Activated CD4-positive, alpha-beta T cell treated with anti-CD3 and anti-CD28 coated beads for 36 hours (primary cell): Measurements from ENCODE around the gene POU3F1. TPM values are rescaled to one million over a fixed set of nuclear protein-coding genes. Genes with fewer than 3 reads are reported as not detected.

Experiments used
- ATAC-seq: fragments of 200-7000 bp; cut with Tn5 transposase; one replicate; pipeline ENCODE4 v1.10.0; 2021; ENCODE audit warnings: mild to moderate bottlenecking, moderate library complexity
- CTCF ChIA-PET: fragments of 350-600 bp; sonication (Branson Sonifier 250); formaldehyde crosslinking; loops from one replicate; lab custom pipeline; 2021; ENCODE audit warnings: antibody characterized with exemption; lab: Charles Lee
- POLR2A ChIA-PET: fragments of 350-600 bp; sonication (Branson Sonifier 250); formaldehyde crosslinking; loops from one replicate; lab custom pipeline; 2021; ENCODE audit warnings: antibody characterized with exemption, inconsistent platforms; lab: Charles Lee
- DNase-seq: peaks from one replicate; pipeline ENCODE4 v3.0.0-alpha.2; 2020
- H3K27ac Mint-ChIP-seq: one replicate; pipeline ENCODE4 v1.8.0; 2021; ENCODE audit warnings: mixed read lengths
- H3K27me3 Mint-ChIP-seq: one replicate; pipeline ENCODE4 v1.8.0; 2021; ENCODE audit warnings: mixed read lengths
- H3K36me3 Mint-ChIP-seq: one replicate; pipeline ENCODE4 v1.8.0; 2021; ENCODE audit warnings: low read depth, mixed read lengths
- H3K4me1 Mint-ChIP-seq: one replicate; pipeline ENCODE4 v1.8.0; 2021; ENCODE audit warnings: mixed read lengths
- H3K4me3 Mint-ChIP-seq: one replicate; pipeline ENCODE4 v1.8.0; 2021; ENCODE audit warnings: mild to moderate bottlenecking, moderate library complexity, mixed read lengths
- H3K9me3 Mint-ChIP-seq: one replicate; pipeline ENCODE4 v1.8.0; 2021; ENCODE audit warnings: low read depth, mixed read lengths
- intact Hi-C, 2 experiments: fragments of 100-400 bp; cut with DNase I in 1 of 2; cut with micrococcal nuclease in 1 of 2; formaldehyde crosslinking; loops; one replicate each; pipeline versions ENCODE4 v1.14.2 to v1.15.1; 2022 to 2024; cut with DNase I, micrococcal nuclease
- total RNA-seq, 2 experiments: library from RNA; stranded (reverse); gene quantifications; one replicate each; pipeline ENCODE4 v1.2.3, GENCODE V29; 2021

POU3F1 gene
- total RNA-seq, 2 experiments from 2014 or later: 0.11 to 0.26 TPM

- no peaks in the 10 kb centered on the region for H3K27me3 Mint-ChIP-seq
- peak overlapping the region; percentile 27 for H3K4me3 Mint-ChIP-seq
- no peaks in the 10 kb centered on the region for H3K9me3 Mint-ChIP-seq
- DNase-seq: peak; percentile 38
- ChIA-PET CTCF (interaction anchor here (0.5 to 2.9 kb wide), 25 partner anchors 9 to 1178 kb away, joined by 3 to 27 read pairs (median 4); partner anchors contain the start of genes MTF1 and UTP11), POLR2A (interaction anchor here (0.6 to 2.6 kb wide), 14 partner anchors 8 to 999 kb away, joined by 3 to 27 read pairs (median 4); partner anchors contain the start of genes NDUFS5, POU3F1, RRAGC and UTP11)
- peaks cover 61% of the 10 kb centered on the region for H3K4me1 Mint-ChIP-seq
- intact Hi-C loops: loop anchor here (1.0 to 5.0 kb wide), 15 partner anchors 15 to 1665 kb away; partner anchors contain the start of genes AKIRIN1 (in 1 of the 2), HPCAL4 (in 1 of the 2), RRAGC (in 1 of the 2) and SF3A3 (in 1 of the 2)
- peak overlapping the region; percentile 91 for H3K27ac Mint-ChIP-seq
- H3K36me3 Mint-ChIP-seq: peaks cover 32% of the 10 kb centered on the region
- no peak for ATAC-seq
Measured at GRCh38 chr1:38027201-38028104, 19.1 kb downstream of the POU3F1 start.

GRCh38 chr1:38026592-38027200, 19.9 kb downstream of the POU3F1 start:
- peak; percentile 80 for DNase-seq
- intact Hi-C loops: loop anchor here (1.0 to 5.0 kb wide), 10 partner anchors 46 to 1666 kb away; partner anchors contain the start of gene HPCAL4 (in 1 of the 2)
- H3K27me3 Mint-ChIP-seq: no peaks in the 10 kb centered on the region
- H3K4me1 Mint-ChIP-seq: peaks cover 58% of the 10 kb centered on the region
- ChIA-PET CTCF (interaction anchor here (0.5 to 2.9 kb wide), 15 partner anchors 8 to 1177 kb away, joined by 3 to 27 read pairs (median 4); partner anchors contain the start of gene MTF1), POLR2A (interaction anchor here (0.6 to 2.6 kb wide), 2 partner anchors 14 to 507 kb away, joined by 3 to 27 read pairs; partner anchors contain the start of gene UTP11)
- peak overlapping the region; percentile 91 for H3K27ac Mint-ChIP-seq
- no peak overlapping the region for H3K4me3 Mint-ChIP-seq
- no peak for ATAC-seq
- peaks cover 39% of the 10 kb centered on the region for H3K36me3 Mint-ChIP-seq
- H3K9me3 Mint-ChIP-seq: no peaks in the 10 kb centered on the region

- intact Hi-C loops: loop anchor here (1.0 to 5.0 kb wide), 9 partner anchors 47 to 1667 kb away; partner anchors contain the start of gene HPCAL4 (in 1 of the 2)
- CTCF ChIA-PET: interaction anchor here (0.8 to 1.5 kb wide), 5 partner anchors 9 to 816 kb away, joined by 3 to 7 read pairs (median 5); no protein-coding TSS in a partner anchor
- Mint-ChIP-seq H3K27me3 (no peaks in the 10 kb centered on the region), H3K36me3 (peaks cover 40% of the 10 kb centered on the region), H3K4me3 (no peak overlapping the region), H3K4me1 (peaks cover 48% of the 10 kb centered on the region), H3K27ac (no peak overlapping the region), H3K9me3 (no peaks in the 10 kb centered on the region)
- POLR2A ChIA-PET: no interaction called here
- ATAC-seq (no peak), DNase-seq (no peak)
Measured at GRCh38 chr1:38025664-38026063, 20.9 kb downstream of the POU3F1 start.

GRCh38 chr1:38025233-38025632, 21.4 kb downstream of the POU3F1 start:
- ATAC-seq: no peak

GRCh38 chr1:38022810-38023209, 23.8 kb downstream of the POU3F1 start:
- H3K4me1 Mint-ChIP-seq: peaks cover 19% of the 10 kb centered on the region
- no peaks in the 10 kb centered on the region for H3K9me3 Mint-ChIP-seq
- ChIA-PET POLR2A (no interaction called here), CTCF (interaction anchor here (0.5 to 1.5 kb wide), 7 partner anchors 12 to 563 kb away, joined by 3 to 6 read pairs (median 3); no protein-coding TSS in a partner anchor)
- peaks cover 55% of the 10 kb centered on the region for H3K36me3 Mint-ChIP-seq
- ATAC-seq (no peak), DNase-seq (no peak)
- H3K27ac Mint-ChIP-seq: no peak overlapping the region
- H3K27me3 Mint-ChIP-seq: no peaks in the 10 kb centered on the region
- no peak overlapping the region for H3K4me3 Mint-ChIP-seq
- intact Hi-C loops: no loop called here

More at GRCh38 chr1:38025233-38025632, 21.4 kb downstream of the POU3F1 start:
- intact Hi-C loops: loop anchor here (5.0 kb wide), 6 partner anchors 47 to 1667 kb away; partner anchors contain the start of gene HPCAL4 (in 1 of the 2)
- Mint-ChIP-seq H3K4me3 (no peak overlapping the region), H3K27ac (no peak overlapping the region), H3K36me3 (peaks cover 44% of the 10 kb centered on the region), H3K27me3 (no peaks in the 10 kb centered on the region), H3K4me1 (peaks cover 43% of the 10 kb centered on the region), H3K9me3 (no peaks in the 10 kb centered on the region)
- DNase-seq: no peak
- ChIA-PET POLR2A (interaction anchor here (1.0 kb wide), 1 partner anchor 46 kb away, joined by 3 read pairs; no protein-coding TSS in a partner anchor), CTCF (interaction anchor here (0.8 to 1.5 kb wide), 7 partner anchors 12 to 816 kb away, joined by 3 to 7 read pairs (median 3); partner anchors contain the start of genes SF3A3 and UTP11)

GRCh38 chr1:38021969-38022368, 24.6 kb downstream of the POU3F1 start:
- ChIA-PET POLR2A (interaction anchor here (0.6 kb wide), 1 partner anchor 1862 kb away, joined by 6 read pairs; no protein-coding TSS in a partner anchor), CTCF (interaction anchor here (0.6 to 1.5 kb wide), 5 partner anchors 9 to 488 kb away, joined by 3 to 4 read pairs (median 3); no protein-coding TSS in a partner anchor)
- Mint-ChIP-seq H3K4me1 (peaks cover 11% of the 10 kb centered on the region), H3K9me3 (no peaks in the 10 kb centered on the region), H3K27ac (no peak overlapping the region), H3K4me3 (no peak overlapping the region), H3K27me3 (no peaks in the 10 kb centered on the region), H3K36me3 (peaks cover 57% of the 10 kb centered on the region)
- intact Hi-C loops: no loop called here
- ATAC-seq: no peak
- DNase-seq: no peak

GRCh38 chr1:38020396-38020795, 26.2 kb downstream of the POU3F1 start:
- intact Hi-C loops: no loop called here

GRCh38 chr1:38018864-38019343, 27.7 kb downstream of the POU3F1 start:
- Mint-ChIP-seq H3K4me1 (peaks cover 11% of the 10 kb centered on the region), H3K27ac (no peak overlapping the region), H3K9me3 (no peaks in the 10 kb centered on the region), H3K4me3 (no peak overlapping the region), H3K27me3 (no peaks in the 10 kb centered on the region), H3K36me3 (peaks cover 50% of the 10 kb centered on the region)
- POLR2A ChIA-PET: interaction anchor here (1.3 kb wide), 1 partner anchor 9 kb away, joined by 6 read pairs; no protein-coding TSS in a partner anchor
- ATAC-seq: peak; percentile 64
- intact Hi-C loops: loop anchor here (1.0 to 2.0 kb wide), 2 partner anchors 29 to 128 kb away; partner anchors contain the start of gene SF3A3 (in 2 of the 2)
- CTCF ChIA-PET: interaction anchor here (0.7 to 1.7 kb wide), 5 partner anchors 8 to 760 kb away, joined by 3 to 7 read pairs (median 3); no protein-coding TSS in a partner anchor
- no peak for DNase-seq

More at GRCh38 chr1:38020396-38020795, 26.2 kb downstream of the POU3F1 start:
- POLR2A ChIA-PET: no interaction called here
- ATAC-seq (no peak), DNase-seq (no peak)
- H3K27ac Mint-ChIP-seq: no peak overlapping the region
- no peak overlapping the region for H3K4me3 Mint-ChIP-seq
- peaks cover 50% of the 10 kb centered on the region for H3K36me3 Mint-ChIP-seq
- peaks cover 1% of the 10 kb centered on the region for H3K4me1 Mint-ChIP-seq
- no peaks in the 10 kb centered on the region for H3K9me3 Mint-ChIP-seq
- CTCF ChIA-PET: interaction anchor here (0.7 to 1.7 kb wide), 7 partner anchors 12 to 543 kb away, joined by 3 to 4 read pairs (median 3); no protein-coding TSS in a partner anchor
- H3K27me3 Mint-ChIP-seq: no peaks in the 10 kb centered on the region

- no peak for DNase-seq
- H3K9me3 Mint-ChIP-seq: no peaks in the 10 kb centered on the region
- peaks cover 48% of the 10 kb centered on the region for H3K36me3 Mint-ChIP-seq
- H3K4me1 Mint-ChIP-seq: peaks cover 28% of the 10 kb centered on the region
- no peaks in the 10 kb centered on the region for H3K27me3 Mint-ChIP-seq
- H3K27ac Mint-ChIP-seq: peak overlapping the region; percentile 49
- CTCF ChIA-PET: interaction anchor here (0.6 to 2.1 kb wide), 4 partner anchors 10 to 785 kb away, joined by 3 to 7 read pairs (median 4); no protein-coding TSS in a partner anchor
- intact Hi-C loops: no loop called here
- no peak for ATAC-seq
- POLR2A ChIA-PET: no interaction called here
- H3K4me3 Mint-ChIP-seq: no peak overlapping the region
Measured at GRCh38 chr1:38015978-38016725, 30.4 kb downstream of the POU3F1 start.
